ENCODE measurements around the gene FBXO39.

- TF ChIP-seq CTCF (IDR thresholded peaks at IDR 0.05; ENCODE audit: extremely low read depth in 1 of 2, insufficient read depth in 1 of 2, low read depth in 1 of 2, low read length in 2 of 2) (no peak), EZH2 (IDR thresholded peaks at IDR 0.05; ENCODE audit: borderline replicate concordance, low read depth, low read length, severe bottlenecking) (no peak)
Observed at GRCh38 chr17:6748617-6749016, 27.4 kb upstream of the FBXO39 start.

Measured in endothelial cell of umbilical vein (primary cell).